Smooth muscle cell (in vitro differentiated cells): ENCODE data around the gene SCAF1. TPM values are rescaled to one million over a fixed set of nuclear protein-coding genes. Genes with fewer than 3 reads are reported as not detected.

Experiments
- DNase-seq: peaks from one replicate; lab custom pipeline; 2025; ENCODE audit not compliant: unreplicated experiment; lab: John Stamatoyannopoulos, UW
- H2AFZ ChIP-seq: fragments of 200-600 bp; sonication (generic); 2 replicates; pipeline ENCODE4 v1.6.0; 2016; ENCODE audit warnings: antibody characterized with exemption, low read depth, mild to moderate bottlenecking
- H3F3A ChIP-seq: fragments of 200-600 bp; sonication (generic); 2 replicates; pipeline ENCODE4 v1.6.0; 2017; ENCODE audit warnings: antibody characterized with exemption, low read depth
- H3K27ac ChIP-seq: fragments of 200-600 bp; sonication (generic); 2 replicates; pipeline ENCODE4 v1.5.1; 2016; ENCODE audit warnings: low read depth, mild to moderate bottlenecking
- H3K27me3 ChIP-seq: fragments of 200-600 bp; sonication (generic); 2 replicates; pipeline ENCODE4 v1.6.1; 2016; ENCODE audit warnings: low read depth, mild to moderate bottlenecking
- H3K36me3 ChIP-seq: fragments of 200-600 bp; sonication (generic); 2 replicates; pipeline ENCODE4 v1.5.1; 2016; ENCODE audit warnings: low read depth
- H3K4me1 ChIP-seq: fragments of 200-600 bp; sonication (generic); 2 replicates; pipeline ENCODE4 v1.5.1; 2016; ENCODE audit warnings: low read depth
- H3K4me2 ChIP-seq: fragments of 200-600 bp; sonication (generic); 2 replicates; pipeline ENCODE4 v1.6.0; 2016; ENCODE audit warnings: mild to moderate bottlenecking
- H3K4me3 ChIP-seq: fragments of 200-600 bp; sonication (generic); 2 replicates; pipeline ENCODE4 v1.5.1; 2016; ENCODE audit warnings: mild to moderate bottlenecking
- H3K79me2 ChIP-seq: fragments of 200-600 bp; sonication (generic); 2 replicates; pipeline ENCODE4 v1.6.0; 2016; ENCODE audit warnings: low read depth, mild to moderate bottlenecking
- H3K9ac ChIP-seq: fragments of 200-600 bp; sonication (generic); 2 replicates; pipeline ENCODE4 v1.6.0; 2016; ENCODE audit warnings: low read depth
- H3K9me3 ChIP-seq: fragments of 200-600 bp; sonication (generic); replicated peaks from 2 replicates; pipeline ENCODE4 v1.5.1; 2016; ENCODE audit warnings: low read depth
- H4K20me1 ChIP-seq: fragments of 200-600 bp; sonication (generic); 2 replicates; pipeline ENCODE4 v1.6.0; 2016; ENCODE audit warnings: low read depth
- WGBS: methylation state at CpG from one replicate; pipeline ENCODE4 v1.1.7; 2016; ENCODE audit warnings: low lambda C conversion rate; 5-methylcytosine and 5-hydroxymethylcytosine counted together
- polyA plus RNA-seq: library from polyadenylated mRNA; unstranded; fragments of >200 nt; fragmentation: Nextera tagmentation; extraction: Ambion mirVana; gene quantifications from 2 replicates; pipeline ENCODE4 v1.2.1, GENCODE V29; 2016
- total RNA-seq: library from RNA; depleted of rRNA; stranded (reverse); fragments of >200 nt; gene quantifications from 2 replicates; pipeline ENCODE4 v1.2.3, GENCODE V29; 2014
- TF ChIP-seq, protein P1 (sequence below): fragments of 200-600 bp; sonication (generic); IDR thresholded peaks from 2 replicates; pipeline ENCODE4 v1.5.1; 2017; ENCODE audit warnings: borderline replicate concordance, mild to moderate bottlenecking, antibody characterized with exemption; ENCODE audit not compliant: insufficient read depth, poor library complexity, severe bottlenecking

Gene SCAF1
- total and polyA plus RNA-seq, 2 experiments from 2014 or later: 7.9 to 12.1 TPM

DNA sequence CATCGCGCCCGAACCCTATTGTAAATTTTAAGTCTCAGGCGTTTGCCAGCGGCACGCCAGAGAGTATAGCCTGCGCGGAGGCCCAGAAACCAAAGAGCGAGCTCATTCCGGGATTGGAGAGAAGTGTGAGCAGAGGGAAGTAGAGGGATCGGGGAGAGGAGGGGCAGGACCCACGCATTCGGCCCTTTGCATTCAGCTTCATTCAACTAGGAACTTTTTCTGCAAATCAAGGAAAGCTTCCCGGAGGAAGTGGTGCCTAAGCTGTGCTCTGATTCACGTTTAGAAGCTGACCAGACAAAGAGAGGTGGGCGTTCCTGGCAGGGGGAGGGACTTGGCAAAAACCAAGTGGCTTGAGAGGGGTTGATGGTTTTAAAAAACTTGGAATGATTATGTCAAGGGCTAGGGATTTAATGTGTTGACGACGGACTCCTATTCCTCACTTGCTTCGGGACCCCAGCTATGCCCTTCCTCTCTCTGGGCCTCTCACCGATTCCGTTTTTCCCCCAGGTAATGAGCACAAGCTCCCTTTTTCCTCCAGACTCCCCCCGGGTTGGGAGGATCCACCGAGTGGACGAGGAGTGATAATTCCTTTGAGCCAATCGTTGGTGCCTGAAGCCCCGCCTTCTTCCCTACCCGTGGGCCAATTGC, 34.3 kb downstream of the SCAF1 start:
- peaks cover 42% of the 10 kb centered on the region for H3K79me2 ChIP-seq
- H3K36me3 ChIP-seq: no peaks in the 10 kb centered on the region
- peak overlapping the region; percentile 98 for H3K27ac ChIP-seq
- no peaks in the 10 kb centered on the region for H3K9me3 ChIP-seq
- peak; percentile 69 for DNase-seq
- peaks cover 32% of the 10 kb centered on the region for H3F3A ChIP-seq
- peak overlapping the region; percentile 98 for H3K9ac ChIP-seq
- 2% methylated on average over 26 of the region's 27 CpGs for WGBS
- TF ChIP-seq, protein P1, sequence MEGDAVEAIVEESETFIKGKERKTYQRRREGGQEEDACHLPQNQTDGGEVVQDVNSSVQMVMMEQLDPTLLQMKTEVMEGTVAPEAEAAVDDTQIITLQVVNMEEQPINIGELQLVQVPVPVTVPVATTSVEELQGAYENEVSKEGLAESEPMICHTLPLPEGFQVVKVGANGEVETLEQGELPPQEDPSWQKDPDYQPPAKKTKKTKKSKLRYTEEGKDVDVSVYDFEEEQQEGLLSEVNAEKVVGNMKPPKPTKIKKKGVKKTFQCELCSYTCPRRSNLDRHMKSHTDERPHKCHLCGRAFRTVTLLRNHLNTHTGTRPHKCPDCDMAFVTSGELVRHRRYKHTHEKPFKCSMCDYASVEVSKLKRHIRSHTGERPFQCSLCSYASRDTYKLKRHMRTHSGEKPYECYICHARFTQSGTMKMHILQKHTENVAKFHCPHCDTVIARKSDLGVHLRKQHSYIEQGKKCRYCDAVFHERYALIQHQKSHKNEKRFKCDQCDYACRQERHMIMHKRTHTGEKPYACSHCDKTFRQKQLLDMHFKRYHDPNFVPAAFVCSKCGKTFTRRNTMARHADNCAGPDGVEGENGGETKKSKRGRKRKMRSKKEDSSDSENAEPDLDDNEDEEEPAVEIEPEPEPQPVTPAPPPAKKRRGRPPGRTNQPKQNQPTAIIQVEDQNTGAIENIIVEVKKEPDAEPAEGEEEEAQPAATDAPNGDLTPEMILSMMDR: no peak
- peaks cover 37% of the 10 kb centered on the region for H4K20me1 ChIP-seq
- H3K27me3 ChIP-seq: no peaks in the 10 kb centered on the region
- peak overlapping the region; percentile 63 for H2AFZ ChIP-seq
- H3K4me3 ChIP-seq: peak overlapping the region; percentile 57
- peaks cover 16% of the 10 kb centered on the region for H3K4me1 ChIP-seq
- peak overlapping the region; percentile 82 for H3K4me2 ChIP-seq

DNA sequence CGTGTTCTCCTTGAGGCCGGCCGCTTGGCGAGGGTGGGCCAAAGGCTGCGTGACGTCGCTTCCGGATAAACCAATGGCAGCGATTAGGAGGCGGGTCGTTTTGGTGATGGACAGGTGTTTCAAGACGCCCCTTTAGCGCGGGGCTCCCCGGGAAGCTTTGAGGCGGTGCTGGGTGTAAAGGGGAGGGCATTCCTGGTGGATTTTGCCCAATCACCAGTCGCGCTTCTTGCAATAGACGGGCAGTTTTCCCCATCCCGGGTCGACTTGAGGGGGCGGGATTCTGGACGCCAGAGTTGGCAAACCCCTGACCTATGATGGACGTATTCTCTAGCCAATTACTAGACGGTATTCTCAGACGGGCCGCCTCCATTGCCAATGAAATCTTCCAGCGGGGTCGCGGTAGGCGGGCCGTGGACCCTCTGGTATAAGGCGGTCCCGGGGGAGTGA, 34.8 kb downstream of the SCAF1 start:
- H3K9ac ChIP-seq: peak overlapping the region; percentile 98
- peak overlapping the region; percentile 91 for H3K4me2 ChIP-seq
- H3K4me3 ChIP-seq: peak overlapping the region; percentile 68
- no peaks in the 10 kb centered on the region for H3K27me3 ChIP-seq
- DNase-seq: peak; percentile 96
- peaks cover 47% of the 10 kb centered on the region for H3K79me2 ChIP-seq
- H3K4me1 ChIP-seq: peaks cover 16% of the 10 kb centered on the region
- no peaks in the 10 kb centered on the region for H3K9me3 ChIP-seq
- H4K20me1 ChIP-seq: peaks cover 43% of the 10 kb centered on the region
- WGBS: under 1% methylated on average over 34 of the region's 34 CpGs
- no peaks in the 10 kb centered on the region for H3K36me3 ChIP-seq
- H3K27ac ChIP-seq: peak overlapping the region; percentile 98
- H2AFZ ChIP-seq: no peak overlapping the region
- peaks cover 32% of the 10 kb centered on the region for H3F3A ChIP-seq
- TF ChIP-seq, protein P1: no peak

DNA sequence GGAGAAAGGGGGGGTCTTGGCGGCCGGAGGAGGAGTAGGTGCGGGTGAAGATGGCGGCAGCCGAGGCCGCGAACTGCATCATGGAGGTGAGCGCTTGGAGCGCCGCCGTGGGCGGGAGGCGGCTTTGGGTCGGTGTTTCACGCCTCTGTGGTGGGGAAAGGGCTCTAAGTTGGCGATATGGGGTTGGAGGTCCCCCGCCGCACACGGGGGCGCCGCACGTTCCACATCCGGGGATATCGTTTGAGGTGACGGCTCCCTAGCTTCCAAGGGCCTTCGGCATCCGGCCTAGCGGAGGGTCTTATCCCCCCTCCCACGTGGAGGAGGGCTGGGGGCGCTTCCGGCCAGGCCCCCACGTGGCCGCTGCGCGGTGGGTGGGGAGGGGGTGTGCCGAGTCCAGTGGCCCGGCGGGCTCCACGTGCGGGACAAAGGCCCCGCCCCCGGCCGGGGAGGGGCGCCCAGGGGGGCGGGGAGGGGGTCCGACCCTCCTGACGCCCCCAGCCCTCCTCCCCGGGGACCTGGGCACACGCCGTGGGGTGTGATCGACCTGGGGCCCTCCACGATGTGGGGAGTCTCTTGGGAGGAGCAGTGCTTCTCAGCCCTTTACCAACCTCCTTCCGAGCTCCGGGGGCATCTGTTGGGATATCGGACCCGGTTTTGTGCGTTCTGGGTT, 35.4 kb downstream of the SCAF1 start, which contains the start of gene PRMT1:
PRMT1 (plus strand) TSS at position 41 of the 670 bp plus-strand sequence; CDS start at position 51, 10 bp downstream.
- H3K9ac ChIP-seq: peak within 1 kb of the TSS; percentile 98
- 0% methylated on average over 21 of the region's 57 CpGs for WGBS
- peak within 1 kb of the TSS; percentile 98 for H3K27ac ChIP-seq
- peaks cover 16% of the 10 kb centered on the region for H3K4me1 ChIP-seq
- H3F3A ChIP-seq: peaks cover 32% of the 10 kb centered on the region
- peaks cover 47% of the 10 kb centered on the region for H4K20me1 ChIP-seq
- TF ChIP-seq, protein P1: no peak
- H3K4me2 ChIP-seq: peak within 1 kb of the TSS; percentile 91
- peak within 1 kb of the TSS; percentile 63 for H2AFZ ChIP-seq
- H3K27me3 ChIP-seq: no peaks in the 10 kb centered on the region
- no peak for DNase-seq
- H3K36me3 ChIP-seq: no peaks in the 10 kb centered on the region
- peaks cover 49% of the 10 kb centered on the region for H3K79me2 ChIP-seq
- peak within 1 kb of the TSS; percentile 68 for H3K4me3 ChIP-seq
- no peaks in the 10 kb centered on the region for H3K9me3 ChIP-seq
